ENCODE measurements around the gene SPEF1.

SPEF1 gene

GRCh38 chr20:3786665-3787323 is 5.5 kb upstream of the SPEF1 start, which contains the start of gene CENPB:
Gene CENPB, minus strand, starts transcription at chr20:3786740. Its CDS starts 257 bp downstream, at chr20:3786483.
- peak; percentile 74 for DNase-seq

- no peak for DNase-seq
Observed at GRCh38 chr20:3786126-3786484, 4.9 kb upstream of the SPEF1 start.

- DNase-seq = no peak
Observed at GRCh38 chr20:3785240-3786125, 4.2 kb upstream of the SPEF1 start.

- no peak for DNase-seq
Observed at GRCh38 chr20:3784863-3785239, 3.6 kb upstream of the SPEF1 start.

GRCh38 chr20:3784216-3784853 is 3.1 kb upstream of the SPEF1 start:
- DNase-seq = no peak

- DNase-seq = no peak
Observed at GRCh38 chr20:3783511-3784195, 2.4 kb upstream of the SPEF1 start.

- no peak for DNase-seq
Observed at GRCh38 chr20:3783068-3783489, 1.8 kb upstream of the SPEF1 start.

- no peak for DNase-seq
Observed at GRCh38 chr20:3782597-3782996, 1.3 kb upstream of the SPEF1 start.

- DNase-seq = no peak
Observed at GRCh38 chr20:3778976-3779375, 2.3 kb downstream of the SPEF1 start.

GRCh38 chr20:3777716-3778629 is 3.3 kb downstream of the SPEF1 start:
- DNase-seq = no peak

- DNase-seq = no peak
Observed at GRCh38 chr20:3777381-3777715, 3.9 kb downstream of the SPEF1 start.

- no peak for DNase-seq
Observed at GRCh38 chr20:3775457-3776108, 5.7 kb downstream of the SPEF1 start.

GRCh38 chr20:3771552-3772058 is 9.6 kb downstream of the SPEF1 start:
- DNase-seq = no peak

GRCh38 chr20:3768342-3769130 is 12.7 kb downstream of the SPEF1 start:
- DNase-seq = peak; percentile 63

- DNase-seq = peak; percentile 98
Observed at GRCh38 chr20:3767427-3768341, 13.6 kb downstream of the SPEF1 start, which contains the start of gene ADISSP. Gene ADISSP, minus strand, starts transcription at chr20:3767753. Its CDS starts 7,653 bp downstream, at chr20:3760100.

- no peak for DNase-seq
Observed at GRCh38 chr20:3767110-3767426, 14.2 kb downstream of the SPEF1 start.

- no peak for DNase-seq
Observed at GRCh38 chr20:3766422-3767109, 14.7 kb downstream of the SPEF1 start.

- no peak for DNase-seq
Observed at GRCh38 chr20:3765171-3765882, 15.9 kb downstream of the SPEF1 start.

All from NK-92 treated with Interleukin-12 subunit alpha and Interleukin-12 subunit beta, amount 100 ng/mL, for 24 hours (cell line).